Ammon's horn (tissue), 1 donor: ENCODE results near the gene SBF1.
"Not testable (repeated sequence)": the region's sequence is repeated elsewhere in the genome, so short reads cannot be mapped to it uniquely, and the experiment has no call there.

ENCODE experiments used
- DNase-seq: peaks from one replicate; pipeline ENCODE4 v3.0.0-alpha.2; 2016; ENCODE audit warnings: low spot score

Gene SBF1

GRCh38 chr22:50443801-50444625, 30.8 kb downstream of the SBF1 start:
- DNase-seq, result no peak

GRCh38 chr22:50443197-50443596, 31.6 kb downstream of the SBF1 start:
- DNase-seq, result no peak

DNA sequence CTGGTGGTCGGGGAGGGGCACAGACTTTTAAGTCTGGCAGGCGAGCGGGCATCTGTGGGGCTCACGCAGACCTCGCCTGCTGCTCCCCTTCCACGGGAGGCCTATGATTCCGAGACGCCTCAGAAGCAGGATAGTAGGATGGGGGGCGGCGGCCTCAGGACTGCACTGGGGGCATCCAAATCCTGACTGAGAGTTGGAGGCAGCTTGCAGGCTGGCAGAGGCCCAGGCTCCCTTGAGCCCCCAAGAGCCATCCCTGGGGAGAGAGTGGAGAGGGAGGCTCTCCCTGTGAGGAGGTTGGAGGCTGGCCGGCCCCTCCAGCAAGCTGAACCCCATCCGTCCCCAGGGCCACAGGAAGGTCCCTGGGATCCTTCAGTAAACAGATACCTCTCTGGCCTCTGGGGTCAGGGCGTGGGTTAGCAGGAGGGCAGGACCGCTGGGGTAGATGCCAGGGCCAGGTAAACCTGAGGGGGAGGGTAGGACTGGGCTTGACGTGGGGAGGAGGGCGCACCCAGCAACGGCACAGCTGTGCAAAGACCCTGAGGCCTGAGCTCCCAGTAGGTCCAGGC, 33.3 kb downstream of the SBF1 start:
- DNase-seq, result no peak

GRCh38 chr22:50440544-50441249, 34.1 kb downstream of the SBF1 start:
- no peak for DNase-seq

GRCh38 chr22:50439871-50440331, 34.9 kb downstream of the SBF1 start:
- no peak for DNase-seq

- DNase-seq, result no peak
Measured at GRCh38 chr22:50439314-50439870, 35.4 kb downstream of the SBF1 start.

DNA sequence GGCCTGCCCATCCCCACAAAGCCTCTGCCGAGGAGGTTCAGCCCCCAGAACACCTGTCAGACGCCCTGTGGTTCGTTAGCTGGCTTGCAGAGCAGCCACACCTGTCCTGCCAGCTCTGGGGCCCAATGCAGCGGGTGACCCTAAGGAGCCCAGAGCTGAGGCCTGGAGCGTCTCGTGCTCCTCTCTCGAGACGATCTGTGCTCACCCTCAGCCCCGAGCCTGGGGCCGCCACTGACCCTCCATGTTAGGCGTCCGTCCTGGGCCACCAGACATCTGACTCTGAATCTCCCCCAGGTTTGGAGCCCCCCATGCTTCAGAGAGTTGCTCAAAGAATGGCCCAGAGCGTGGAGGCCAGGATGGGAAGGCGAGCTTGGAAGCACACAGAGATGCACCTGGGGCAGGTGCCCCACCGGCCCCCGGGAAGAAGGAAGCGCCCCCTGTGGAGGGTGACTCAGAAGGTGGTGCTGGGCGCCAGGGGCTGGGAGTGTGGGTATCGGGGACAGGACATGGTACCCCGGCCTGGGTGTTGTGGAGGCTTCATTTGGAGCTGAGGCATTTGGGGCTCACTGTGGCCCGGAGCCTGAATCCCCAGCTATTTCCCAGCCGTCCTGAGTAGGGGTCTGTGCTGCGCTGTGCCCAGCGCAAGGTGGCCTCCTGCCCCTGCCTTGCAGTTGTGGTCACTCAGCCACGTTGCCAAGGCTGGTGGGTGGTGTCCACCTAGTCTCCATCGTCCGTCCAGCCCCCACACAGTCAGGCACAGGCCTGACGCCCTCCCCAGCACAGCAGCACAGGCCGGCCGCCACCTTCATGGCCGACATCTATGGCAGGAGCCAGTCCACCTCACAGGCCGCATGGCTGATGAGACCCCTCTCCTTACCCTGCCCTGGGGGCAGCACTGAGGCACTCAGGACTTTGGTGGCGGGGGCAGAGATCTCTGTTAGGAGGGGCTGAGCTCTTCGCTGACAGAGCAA, 36.2 kb downstream of the SBF1 start:
- DNase-seq, result no peak

DNA sequence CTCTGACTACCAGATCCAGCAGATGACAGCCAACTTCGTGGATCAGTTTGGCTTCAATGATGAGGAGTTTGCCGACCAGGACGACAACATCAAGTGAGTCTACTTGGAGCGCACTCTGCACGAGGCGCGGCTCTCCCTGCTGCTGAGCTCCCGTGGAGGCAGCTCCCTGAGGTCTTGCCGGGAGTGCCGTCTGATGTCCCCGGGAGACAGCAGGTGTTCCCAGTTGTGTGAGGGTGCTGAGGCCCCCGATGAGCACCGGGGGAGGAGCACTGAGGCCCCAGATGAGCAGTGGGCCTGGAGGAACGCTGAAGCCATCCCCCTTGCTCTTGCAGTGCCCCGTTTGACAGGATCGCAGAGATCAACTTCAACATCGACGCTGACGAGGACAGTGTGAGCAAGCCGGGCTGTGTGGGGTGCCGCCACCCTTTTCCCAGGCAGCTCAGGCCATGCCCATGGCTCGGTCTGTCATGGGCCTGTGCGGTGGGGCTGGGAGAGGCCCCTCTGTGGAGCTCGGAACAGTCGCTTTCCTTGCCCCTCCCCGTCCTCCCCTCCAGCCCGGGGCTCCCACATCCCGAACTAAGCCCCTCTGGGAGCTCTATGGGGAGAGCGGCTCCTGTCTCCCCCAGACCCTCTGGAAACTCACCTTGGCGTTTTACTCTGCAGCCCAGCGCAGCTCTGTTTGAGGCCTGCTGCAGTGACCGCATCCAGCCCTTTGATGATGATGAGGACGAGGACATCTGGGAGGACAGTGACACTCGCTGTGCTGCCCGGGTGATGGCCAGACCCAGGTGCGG, 37.1 kb downstream of the SBF1 start:
- DNase-seq, result no peak

DNA sequence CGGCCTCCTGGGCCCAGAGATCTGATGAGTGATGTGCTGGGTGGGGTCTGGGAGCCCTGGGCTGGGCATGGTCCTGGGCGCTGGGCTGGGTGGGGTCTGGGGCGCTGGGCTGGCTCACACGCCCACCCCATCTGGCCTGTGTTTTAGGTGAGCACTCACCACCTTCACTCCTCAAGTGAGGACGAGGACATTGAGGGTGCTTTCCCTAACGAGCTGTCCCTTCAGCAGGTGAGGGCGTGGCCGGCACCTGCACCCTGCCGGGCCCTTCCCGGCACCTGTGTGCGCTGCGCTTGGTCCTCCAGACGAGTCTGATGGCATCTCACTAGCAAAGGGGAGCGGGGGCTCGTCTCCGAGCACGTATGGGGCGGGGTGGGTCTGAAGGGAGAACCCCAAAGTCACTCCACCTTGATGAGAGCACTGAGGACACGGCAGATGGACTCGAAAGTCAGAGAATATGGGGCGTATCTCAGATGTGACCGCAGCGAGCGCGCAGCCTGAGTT, 37.9 kb downstream of the SBF1 start:
- no peak for DNase-seq

- DNase-seq, result no peak
Measured at GRCh38 chr22:50436015-50436830, 38.6 kb downstream of the SBF1 start.

DNA sequence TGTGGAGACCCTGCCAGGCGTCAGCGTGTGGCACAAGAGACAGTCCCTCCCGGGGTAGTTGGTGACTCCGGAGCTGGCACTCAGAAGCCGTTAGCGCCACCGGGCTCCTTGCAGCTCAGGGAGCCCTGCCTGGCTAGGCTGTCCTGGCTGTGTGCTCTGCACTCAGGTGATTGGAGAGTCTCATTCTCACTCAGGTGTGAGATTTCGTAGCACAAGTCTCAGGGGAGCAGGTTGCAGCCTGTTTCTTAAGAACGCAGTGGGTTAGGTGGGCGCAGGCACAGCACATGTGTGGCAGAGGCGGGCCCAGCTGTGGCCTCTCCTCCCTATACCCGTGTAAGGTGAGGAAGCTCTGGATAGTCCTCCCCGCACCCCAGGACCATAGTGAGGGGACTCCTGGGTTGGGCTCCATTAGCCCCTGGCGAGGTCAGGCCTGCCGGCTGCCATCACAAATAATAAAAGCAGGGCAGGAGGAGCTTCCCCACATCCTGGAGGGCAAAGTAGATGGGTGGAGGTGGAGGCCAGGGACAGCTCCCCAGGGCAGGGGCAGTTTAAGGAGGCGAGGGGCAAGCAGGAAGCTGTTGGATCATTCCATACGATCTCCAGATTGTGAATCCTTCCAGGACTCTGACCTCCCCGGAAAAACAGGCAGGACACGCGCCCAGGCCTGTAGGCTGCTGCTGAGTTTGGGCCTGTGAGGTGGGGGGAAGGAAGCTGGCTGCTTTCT, 39.4 kb downstream of the SBF1 start:
- no peak for DNase-seq

DNA sequence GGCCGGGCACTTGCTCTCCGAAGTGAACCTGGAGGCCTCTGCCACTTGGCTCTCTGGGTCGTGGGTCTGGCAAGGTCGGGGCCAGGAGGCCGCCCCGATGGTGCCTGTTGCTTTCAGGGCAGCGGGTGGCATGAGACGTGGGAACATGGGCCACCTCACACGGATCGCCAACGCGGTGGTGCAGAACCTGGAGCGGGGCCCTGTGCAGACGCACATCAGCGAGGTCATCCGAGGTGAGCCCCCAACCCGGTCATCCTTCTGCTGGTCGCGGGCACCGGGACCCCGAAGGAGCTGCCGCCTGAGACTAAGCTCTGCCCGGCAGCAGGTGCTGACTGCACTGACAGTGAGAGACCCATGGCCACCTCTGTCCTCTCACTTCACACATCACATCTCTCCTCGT, 40.0 kb downstream of the SBF1 start:
- no peak for DNase-seq

- not testable (repeated sequence) for DNase-seq
Measured at GRCh38 chr22:50432877-50433510, 41.8 kb downstream of the SBF1 start.

DNA sequence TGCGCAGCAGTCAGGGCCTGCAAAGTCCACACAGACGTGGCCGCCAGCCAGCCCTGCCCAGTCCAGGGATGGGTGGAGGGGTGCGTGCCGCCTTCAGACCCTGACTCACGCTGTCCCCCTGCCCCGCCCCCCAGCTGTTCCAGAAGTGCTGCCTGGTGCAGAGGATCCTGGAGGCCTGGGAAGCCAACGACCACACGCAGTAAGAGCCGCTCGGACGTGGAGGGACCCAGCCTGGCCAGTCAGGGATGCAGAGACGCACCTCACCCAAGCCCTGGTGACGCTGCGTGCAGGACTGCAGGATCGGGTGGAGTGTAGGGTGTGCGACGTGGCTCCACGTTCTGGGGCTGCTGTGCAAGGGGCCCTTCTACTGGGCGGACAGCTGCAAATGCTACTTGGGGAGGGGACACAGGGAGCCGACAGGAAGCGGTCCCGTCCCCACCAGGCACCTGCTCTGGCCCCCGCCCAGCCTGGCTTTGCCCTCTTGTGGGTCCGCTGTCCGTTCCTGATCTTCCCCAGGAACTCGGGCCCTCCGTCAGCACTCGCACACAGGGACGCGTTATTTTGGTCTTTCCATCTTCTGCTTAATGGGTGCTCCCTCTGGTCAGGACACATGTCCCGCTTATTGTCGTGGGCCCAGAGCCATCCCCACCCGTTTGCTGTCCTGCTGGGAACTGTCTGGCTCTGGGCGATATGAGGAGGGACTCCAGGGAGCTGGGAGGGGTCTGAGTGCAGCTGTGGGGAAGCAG, 42.5 kb downstream of the SBF1 start:
- DNase-seq, result no peak

GRCh38 chr22:50425179-50425916, 49.5 kb downstream of the SBF1 start:
- no peak for DNase-seq

DNA sequence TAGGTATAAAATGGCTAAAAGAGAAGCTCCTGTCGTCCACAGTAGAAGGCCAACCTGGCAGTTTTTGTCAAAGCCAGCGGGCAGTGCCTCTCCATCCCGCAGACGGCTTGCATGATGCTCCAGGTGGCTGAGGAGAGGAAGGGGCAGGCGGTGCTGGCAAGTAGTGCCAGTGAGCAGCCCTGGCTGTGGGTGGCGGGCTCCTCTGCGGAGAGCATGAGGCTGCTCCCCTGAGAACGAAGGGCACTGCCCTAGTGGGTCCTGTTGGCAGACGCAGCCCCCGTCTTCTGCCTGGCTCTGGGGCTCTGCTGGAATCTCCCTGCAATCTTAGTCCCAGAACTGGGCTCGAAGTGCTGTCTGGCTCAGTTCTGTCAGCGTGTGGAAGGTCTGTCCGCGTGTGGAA, 50.9 kb downstream of the SBF1 start:
- no peak for DNase-seq
